Nephron (organoid): ENCODE results near the gene HBS1L.
A peak's percentile ranks its signal among the peaks of the same experiment; 100 is the strongest.

Experiments used
- H3K27ac Mint-ChIP-seq, 3 experiments: 2 replicates each; pipeline ENCODE4 v1.8.0; 2020; ENCODE audit warnings: mixed read lengths in 3 of 3, mild to moderate bottlenecking in 2 of 3, moderate library complexity in 1 of 3
- H3K27me3 Mint-ChIP-seq: 2 replicates; pipeline ENCODE4 v1.8.0; 2021; ENCODE audit warnings: low read depth, mild to moderate bottlenecking, moderate library complexity, mixed read lengths
- H3K36me3 Mint-ChIP-seq: 2 replicates; pipeline ENCODE4 v1.8.0; 2020; ENCODE audit warnings: low read depth, mixed read lengths
- H3K4me1 Mint-ChIP-seq: 2 replicates; pipeline ENCODE4 v1.8.0; 2020; ENCODE audit warnings: mixed read lengths
- H3K4me3 Mint-ChIP-seq, 3 experiments: 2 replicates each; pipeline ENCODE4 v1.8.0; 2020; ENCODE audit warnings: mild to moderate bottlenecking in 3 of 3, mixed read lengths in 3 of 3, moderate library complexity in 2 of 3
- H3K9me3 Mint-ChIP-seq: 2 replicates; pipeline ENCODE4 v1.8.0; 2020; ENCODE audit warnings: mixed read lengths
- TF ChIP-seq, protein P1 (sequence below), 3 experiments: fragments of 200-600 bp; sonication (generic); IDR thresholded peaks; one replicate each; pipeline ENCODE4 v1.5.0; 2021; ENCODE audit warnings: antibody characterized with exemption in 3 of 3; ENCODE audit not compliant: unreplicated experiment in 3 of 3

The HBS1L gene

DNA sequence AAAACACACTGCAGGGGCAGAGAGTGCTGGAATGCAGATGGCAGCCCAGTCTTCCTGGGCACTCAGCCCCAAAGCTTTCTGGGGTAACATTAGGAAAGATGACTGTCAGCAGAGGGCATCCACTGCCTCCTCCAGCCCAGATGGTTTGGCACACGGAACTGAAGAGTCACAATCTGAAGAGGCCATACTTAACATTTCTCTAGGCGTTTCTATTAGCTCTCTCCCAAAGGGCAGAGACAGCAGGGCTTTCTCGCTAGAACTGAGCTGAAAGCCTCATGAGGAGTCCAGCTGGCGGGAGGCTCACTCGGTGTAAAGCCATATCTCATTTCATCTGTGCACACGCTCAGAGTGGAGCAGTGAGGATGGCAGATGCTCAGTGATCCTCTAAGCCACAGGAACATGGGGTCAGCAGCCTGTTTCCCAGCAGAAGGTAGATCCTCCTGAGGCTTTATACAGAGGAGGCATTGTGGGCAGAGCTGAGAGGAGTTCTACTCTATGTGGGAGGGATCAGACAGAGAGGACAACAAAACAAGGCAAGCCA, 132.8 kb downstream of the HBS1L start:
- TF ChIP-seq, protein P1, sequence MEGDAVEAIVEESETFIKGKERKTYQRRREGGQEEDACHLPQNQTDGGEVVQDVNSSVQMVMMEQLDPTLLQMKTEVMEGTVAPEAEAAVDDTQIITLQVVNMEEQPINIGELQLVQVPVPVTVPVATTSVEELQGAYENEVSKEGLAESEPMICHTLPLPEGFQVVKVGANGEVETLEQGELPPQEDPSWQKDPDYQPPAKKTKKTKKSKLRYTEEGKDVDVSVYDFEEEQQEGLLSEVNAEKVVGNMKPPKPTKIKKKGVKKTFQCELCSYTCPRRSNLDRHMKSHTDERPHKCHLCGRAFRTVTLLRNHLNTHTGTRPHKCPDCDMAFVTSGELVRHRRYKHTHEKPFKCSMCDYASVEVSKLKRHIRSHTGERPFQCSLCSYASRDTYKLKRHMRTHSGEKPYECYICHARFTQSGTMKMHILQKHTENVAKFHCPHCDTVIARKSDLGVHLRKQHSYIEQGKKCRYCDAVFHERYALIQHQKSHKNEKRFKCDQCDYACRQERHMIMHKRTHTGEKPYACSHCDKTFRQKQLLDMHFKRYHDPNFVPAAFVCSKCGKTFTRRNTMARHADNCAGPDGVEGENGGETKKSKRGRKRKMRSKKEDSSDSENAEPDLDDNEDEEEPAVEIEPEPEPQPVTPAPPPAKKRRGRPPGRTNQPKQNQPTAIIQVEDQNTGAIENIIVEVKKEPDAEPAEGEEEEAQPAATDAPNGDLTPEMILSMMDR (IDR thresholded peaks at IDR 0.05; ENCODE audit: unreplicated experiment in 3 of 3): no peak
- H3K27ac Mint-ChIP-seq: no peak overlapping the region
- H3K27me3 Mint-ChIP-seq: no peaks in the 10 kb centered on the region
- no peak overlapping the region for H3K4me3 Mint-ChIP-seq
- H3K4me1 Mint-ChIP-seq: peaks cover 7% of the 10 kb centered on the region
- no peaks in the 10 kb centered on the region for H3K9me3 Mint-ChIP-seq
- no peaks in the 10 kb centered on the region for H3K36me3 Mint-ChIP-seq

DNA sequence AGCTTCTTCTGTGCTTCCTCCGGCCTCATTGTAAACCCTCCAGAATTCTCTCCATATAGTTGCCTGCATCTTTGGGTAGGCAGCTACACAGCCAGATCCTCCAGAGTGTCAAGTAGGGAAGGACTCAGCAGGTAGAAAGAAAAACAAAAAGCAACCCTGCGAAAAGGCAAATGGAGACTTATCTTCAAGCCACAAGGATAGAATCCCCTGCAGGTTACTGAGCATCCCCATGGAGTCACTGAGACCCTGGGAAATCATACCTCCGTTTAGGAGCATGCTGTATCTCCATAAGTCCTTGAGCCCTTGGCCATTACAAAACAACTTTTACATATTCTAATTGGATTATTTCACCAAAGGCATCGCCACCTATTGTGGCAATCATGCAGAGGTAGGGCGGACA, 133.3 kb downstream of the HBS1L start:
- Mint-ChIP-seq H3K36me3 (no peaks in the 10 kb centered on the region), H3K27me3 (no peaks in the 10 kb centered on the region), H3K9me3 (no peaks in the 10 kb centered on the region), H3K27ac (no peak overlapping the region), H3K4me1 (peaks cover 7% of the 10 kb centered on the region), H3K4me3 (no peak overlapping the region)
- TF ChIP-seq, protein P1 (IDR thresholded peaks at IDR 0.05; ENCODE audit: unreplicated experiment in 3 of 3): no peak

DNA sequence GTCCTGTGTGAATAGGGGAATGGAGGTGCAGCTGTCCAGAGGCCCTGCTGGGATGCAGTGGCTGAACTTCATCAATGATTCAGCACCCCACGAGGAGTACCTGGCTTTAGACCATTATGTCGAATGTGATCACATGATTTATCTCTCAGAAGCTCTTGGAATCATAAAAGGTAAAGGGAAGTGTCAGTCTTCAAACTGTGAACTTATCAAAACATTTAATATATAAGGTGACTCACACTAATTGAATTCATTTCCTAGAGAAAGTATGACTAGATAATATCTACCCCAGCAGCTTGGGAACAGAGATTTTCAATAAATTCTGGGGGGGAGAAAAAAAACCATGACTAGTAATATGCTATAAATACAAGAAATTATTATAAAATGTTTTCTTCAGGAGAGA, 134.2 kb downstream of the HBS1L start:
- Mint-ChIP-seq H3K4me1 (peaks cover 7% of the 10 kb centered on the region), H3K27me3 (no peaks in the 10 kb centered on the region), H3K27ac (no peak overlapping the region), H3K9me3 (no peaks in the 10 kb centered on the region), H3K4me3 (no peak overlapping the region), H3K36me3 (no peaks in the 10 kb centered on the region)
- TF ChIP-seq, protein P1 (IDR thresholded peaks at IDR 0.05; ENCODE audit: unreplicated experiment in 3 of 3): no peak

DNA sequence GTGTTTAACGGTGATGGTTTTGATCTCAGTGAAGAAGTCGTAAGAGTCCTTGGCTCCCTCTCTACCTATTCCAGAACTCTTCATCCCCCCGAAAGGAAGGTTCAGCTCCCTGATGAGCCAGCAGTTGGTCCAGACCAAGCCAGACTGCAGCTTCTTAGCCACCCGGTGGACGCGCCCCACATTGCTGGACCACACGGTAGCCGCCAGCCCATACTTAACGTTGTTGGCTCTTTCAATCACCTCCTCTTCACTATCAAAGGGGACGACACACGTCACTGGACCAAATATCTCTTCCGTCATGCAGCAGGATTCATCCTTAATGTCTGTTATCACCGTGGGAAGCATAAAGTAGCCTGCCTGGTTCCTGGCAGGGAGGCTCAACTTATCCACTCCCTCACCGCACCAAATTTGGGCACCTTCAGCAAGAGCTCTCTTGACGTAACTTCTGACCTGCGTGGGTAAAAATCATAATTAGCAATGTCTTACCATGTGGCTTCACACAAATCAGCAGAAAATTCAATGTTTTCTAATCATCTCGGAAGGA, 136.1 kb downstream of the HBS1L start:
- H3K27ac Mint-ChIP-seq: no peak overlapping the region
- peaks cover 7% of the 10 kb centered on the region for H3K4me1 Mint-ChIP-seq
- no peak overlapping the region for H3K4me3 Mint-ChIP-seq
- no peaks in the 10 kb centered on the region for H3K36me3 Mint-ChIP-seq
- TF ChIP-seq, protein P1 (IDR thresholded peaks at IDR 0.05; ENCODE audit: unreplicated experiment in 3 of 3): no peak
- no peaks in the 10 kb centered on the region for H3K9me3 Mint-ChIP-seq
- H3K27me3 Mint-ChIP-seq: no peaks in the 10 kb centered on the region

DNA sequence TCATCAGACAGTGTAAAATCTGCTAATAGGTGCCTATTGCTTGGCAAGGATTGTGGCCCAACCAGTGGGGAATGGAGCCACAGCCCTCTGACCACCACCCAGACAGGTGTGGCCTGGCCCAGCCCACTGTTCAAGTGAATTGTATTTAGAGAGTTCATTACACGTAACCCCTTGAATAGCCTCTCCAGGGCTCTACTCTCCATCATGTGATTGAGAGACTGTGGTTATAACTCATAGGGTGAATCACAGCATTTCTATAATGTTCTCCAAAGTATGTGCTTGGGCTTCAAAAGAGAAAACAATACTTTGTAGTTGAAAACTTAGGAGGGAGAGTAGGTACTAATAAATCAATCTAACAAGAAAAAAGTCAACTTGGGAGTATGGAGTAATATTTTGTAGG, 143.1 kb downstream of the HBS1L start:
- Mint-ChIP-seq H3K27ac (no peak overlapping the region), H3K36me3 (no peaks in the 10 kb centered on the region), H3K27me3 (no peaks in the 10 kb centered on the region), H3K4me1 (peaks cover 28% of the 10 kb centered on the region), H3K9me3 (no peaks in the 10 kb centered on the region), H3K4me3 (no peak overlapping the region)
- TF ChIP-seq, protein P1 (IDR thresholded peaks at IDR 0.05; ENCODE audit: unreplicated experiment in 3 of 3): no peak

DNA sequence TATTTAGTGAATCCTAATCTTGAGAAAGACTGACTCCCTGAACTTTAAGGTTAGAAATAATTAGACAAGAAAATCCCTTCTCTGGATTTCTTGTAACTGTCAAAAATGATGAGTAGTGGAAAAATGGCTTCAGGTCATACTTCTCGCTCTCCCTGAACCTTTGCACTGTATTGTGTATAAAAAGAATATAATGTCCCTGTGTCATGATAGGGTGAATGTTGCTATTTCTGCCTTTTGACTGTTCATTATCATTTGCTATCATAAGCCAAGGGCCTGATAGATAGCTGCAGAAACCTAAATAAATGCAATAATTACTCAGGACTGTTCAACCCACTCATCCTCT, 144.1 kb downstream of the HBS1L start:
- TF ChIP-seq, protein P1 (IDR thresholded peaks at IDR 0.05; ENCODE audit: unreplicated experiment in 3 of 3): no peak
- H3K27me3 Mint-ChIP-seq: peaks cover 4% of the 10 kb centered on the region
- H3K9me3 Mint-ChIP-seq: no peaks in the 10 kb centered on the region
- H3K27ac Mint-ChIP-seq: peak overlapping the region in 2 of 3 experiments; percentile 27 to 80
- no peaks in the 10 kb centered on the region for H3K36me3 Mint-ChIP-seq
- H3K4me1 Mint-ChIP-seq: peaks cover 28% of the 10 kb centered on the region
- H3K4me3 Mint-ChIP-seq: no peak overlapping the region
